Ascending aorta (tissue), 2 donors: ENCODE results near the gene CLPTM1L. TPM values are rescaled to one million over a fixed set of nuclear protein-coding genes. Genes with fewer than 3 reads are reported as not detected.

Experiments
- DNase-seq, 2 donors: peaks; one replicate each; pipeline ENCODE4 v3.0.0-alpha.2; 2019; ENCODE audit warnings: low spot score in 2 of 2
- H3K27ac ChIP-seq, 2 donors: fragments of 200-600 bp; sonication (generic); one replicate each; pipeline ENCODE4 v1.5.1; 2016 to 2017; ENCODE audit warnings: mild to moderate bottlenecking in 1 of 2
- H3K27me3 ChIP-seq: fragments of 200-600 bp; sonication (generic); one replicate; pipeline ENCODE4 v1.5.1; 2017
- H3K36me3 ChIP-seq, 2 donors: fragments of 200-600 bp; sonication (generic); one replicate each; pipeline ENCODE4 v1.5.1; 2016
- H3K4me1 ChIP-seq, 2 donors: fragments of 200-600 bp; sonication (generic); one replicate each; pipeline ENCODE4 v1.5.1; 2016 to 2017; ENCODE audit warnings: mild to moderate bottlenecking in 1 of 2
- H3K4me3 ChIP-seq, 2 donors: fragments of 200-600 bp; sonication (generic); one replicate each; pipeline ENCODE4 v1.5.1; 2016 to 2017; ENCODE audit warnings: mild to moderate bottlenecking in 1 of 2
- H3K9me3 ChIP-seq, 2 donors: fragments of 200-600 bp; sonication (generic); one replicate each; pipeline ENCODE4 v1.5.1; 2016
- CTCF ChIP-seq, 3 experiments: fragments of 200-600 bp in 2 of 3; fragments of 450-650 bp in 1 of 3; sonication (generic) in 2 of 3; IDR thresholded peaks; one replicate each; pipeline ENCODE4 v1.5.1; 2016 to 2019; ENCODE audit warnings: antibody characterized with exemption in 3 of 3, mild to moderate bottlenecking in 1 of 3, moderate library complexity in 1 of 3
- intact Hi-C: fragments of 100-400 bp; cut with DNase I; formaldehyde crosslinking; loops from one replicate; pipeline ENCODE4 v1.15.1; 2023
- total RNA-seq: library from RNA; depleted of rRNA; stranded (reverse); fragments of >200 nt; gene quantifications from one replicate; pipeline ENCODE4 v1.1.0, GENCODE V29; 2016

The CLPTM1L gene
- total RNA-seq, 1 donor from 2014 or later, result 23.6 TPM

GRCh38 chr5:1315709-1316587 lies 29.0 kb downstream of the CLPTM1L start:
- Histone ChIP-seq H3K9me3 (no peaks in the 10 kb centered on the region), H3K27ac (no peak overlapping the region), H3K4me3 (peak overlapping the region in 1 of 2 donors; percentile 16), H3K36me3 (peaks cover 32 to 39% of the 10 kb centered on the region in 2 donors), H3K4me1 (no peaks in the 10 kb centered on the region), H3K27me3 (no peaks in the 10 kb centered on the region)
- intact Hi-C loops, result no loop called here
- TF ChIP-seq CTCF (IDR thresholded peaks at IDR 0.05), result no peak
- peak in 1 of 2 donors; percentile 56 for DNase-seq

GRCh38 chr5:1315018-1315708 lies 29.7 kb downstream of the CLPTM1L start:
- H3K4me3 ChIP-seq, result no peak overlapping the region
- H3K27ac ChIP-seq, result no peak overlapping the region
- TF ChIP-seq CTCF (IDR thresholded peaks at IDR 0.05), result no peak
- peaks cover 24 to 32% of the 10 kb centered on the region in 2 donors for H3K36me3 ChIP-seq
- no peaks in the 10 kb centered on the region for H3K9me3 ChIP-seq
- no peaks in the 10 kb centered on the region for H3K27me3 ChIP-seq
- intact Hi-C loops, result no loop called here
- no peaks in the 10 kb centered on the region for H3K4me1 ChIP-seq
- DNase-seq, result peak in 1 of 2 donors; percentile 52

GRCh38 chr5:1314564-1314982 lies 30.3 kb downstream of the CLPTM1L start:
- Histone ChIP-seq H3K27ac (no peak overlapping the region), H3K4me1 (no peaks in the 10 kb centered on the region), H3K36me3 (peaks cover 19 to 26% of the 10 kb centered on the region in 2 donors), H3K4me3 (no peak overlapping the region), H3K27me3 (no peaks in the 10 kb centered on the region), H3K9me3 (no peaks in the 10 kb centered on the region)
- TF ChIP-seq CTCF (IDR thresholded peaks at IDR 0.05), result no peak
- intact Hi-C loops, result no loop called here
- DNase-seq, result peak in 1 of 2 donors; percentile 52

GRCh38 chr5:1312993-1313833 lies 31.7 kb downstream of the CLPTM1L start:
- Histone ChIP-seq H3K27me3 (no peaks in the 10 kb centered on the region), H3K4me3 (no peak overlapping the region), H3K4me1 (no peaks in the 10 kb centered on the region), H3K36me3 (peaks cover 5 to 12% of the 10 kb centered on the region in 2 donors), H3K9me3 (no peaks in the 10 kb centered on the region), H3K27ac (no peak overlapping the region)
- intact Hi-C loops, result no loop called here
- no peak for TF ChIP-seq CTCF (IDR thresholded peaks at IDR 0.05)
- DNase-seq, result peak in 1 of 2 donors; percentile 53

- Histone ChIP-seq H3K27ac (no peak overlapping the region), H3K36me3 (peaks cover 0 to 4% of the 10 kb centered on the region in 2 donors), H3K4me3 (no peak overlapping the region), H3K9me3 (no peaks in the 10 kb centered on the region), H3K27me3 (no peaks in the 10 kb centered on the region), H3K4me1 (no peaks in the 10 kb centered on the region)
- intact Hi-C loops, result no loop called here
- TF ChIP-seq CTCF (IDR thresholded peaks at IDR 0.05), result no peak
- DNase-seq, result peak in 1 of 2 donors; percentile 56
Observed at GRCh38 chr5:1312206-1312605, 32.7 kb downstream of the CLPTM1L start.
